ENCODE results near the gene GGA2.
"Not testable (repeated sequence)": the region's sequence is repeated elsewhere in the genome, so short reads cannot be mapped to it uniquely, and the experiment has no call there.

GGA2 gene

GRCh38 chr16:23485841-23486240 lies 24.5 kb downstream of the GGA2 start:
- intact Hi-C loops (cut with DNase I): no loop called here
- DNase-seq: no peak

DNA sequence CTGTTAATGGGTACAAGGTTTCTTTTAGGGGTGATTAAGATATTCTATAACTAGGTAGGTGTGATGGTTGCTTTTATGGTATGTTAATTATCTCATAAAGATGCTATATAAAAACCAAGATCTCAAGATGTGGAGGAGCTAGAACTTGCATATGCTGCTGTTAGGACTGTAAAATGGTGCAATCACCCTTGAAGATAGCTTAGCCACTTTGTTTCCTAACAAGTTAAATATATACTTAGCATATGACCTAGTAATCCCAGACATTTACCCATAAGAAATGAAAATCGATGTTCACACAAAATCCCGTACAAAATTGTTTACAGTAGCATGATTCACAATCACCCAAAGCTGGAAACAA lies 25.1 kb downstream of the GGA2 start:
- intact Hi-C loops (cut with DNase I): no loop called here
- no peak for DNase-seq

GRCh38 chr16:23484510-23485256 lies 25.6 kb downstream of the GGA2 start:
- DNase-seq: no peak
- intact Hi-C loops (cut with DNase I): no loop called here

GRCh38 chr16:23483492-23483891 lies 26.8 kb downstream of the GGA2 start:
- DNase-seq; intact Hi-C loops (cut with DNase I): not testable (repeated sequence)

GRCh38 chr16:23482778-23483177 lies 27.5 kb downstream of the GGA2 start:
- intact Hi-C loops (cut with DNase I): no loop called here
- DNase-seq: peak in 13 of 42 donors; percentile 22 to 56 (median 32)

DNA sequence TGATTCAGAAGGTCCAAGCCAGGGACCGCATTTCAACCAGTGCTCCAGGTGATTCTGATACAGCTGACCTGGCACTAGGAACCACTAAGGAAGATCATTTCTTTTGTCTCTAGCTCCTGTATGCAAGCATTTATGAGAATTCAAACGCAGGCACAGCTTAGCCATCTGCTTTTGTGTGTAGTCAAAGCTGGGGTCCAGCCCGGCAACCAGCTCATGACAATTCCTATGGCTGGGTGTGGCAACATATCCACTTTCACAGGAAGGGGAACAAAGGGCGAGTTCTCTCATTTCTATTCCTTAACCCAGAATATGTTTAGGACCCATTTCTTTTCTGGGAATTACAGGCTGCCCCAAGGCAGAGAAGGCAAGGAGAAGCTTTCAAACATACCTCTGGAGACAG lies 30.0 kb downstream of the GGA2 start:
- intact Hi-C loops (cut with DNase I): no loop called here
- DNase-seq: no peak

DNA sequence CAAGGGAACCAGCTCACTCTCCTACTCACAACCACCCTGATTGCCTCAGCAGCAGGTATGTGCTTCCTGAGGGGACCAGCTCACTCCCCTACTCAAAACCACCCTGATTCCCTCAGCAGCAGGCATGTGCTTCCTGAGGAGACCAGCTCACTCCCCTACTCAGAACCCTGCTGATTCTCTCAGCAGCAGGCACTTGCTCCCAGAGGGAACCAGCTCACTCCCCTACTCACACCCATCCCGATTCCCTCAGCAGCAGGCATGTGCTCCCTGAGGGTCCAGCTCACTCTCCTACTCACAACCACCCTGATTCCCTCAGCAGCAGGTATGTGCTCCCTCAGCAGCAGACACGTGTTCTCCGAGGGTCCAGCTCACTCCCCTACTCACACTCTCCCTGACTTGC lies 31.2 kb downstream of the GGA2 start:
- intact Hi-C loops (cut with DNase I): no loop called here
- no peak for DNase-seq

- intact Hi-C loops (cut with DNase I): no loop called here
- no peak for DNase-seq
Observed at GRCh38 chr16:23478566-23478965, 31.7 kb downstream of the GGA2 start.

DNA sequence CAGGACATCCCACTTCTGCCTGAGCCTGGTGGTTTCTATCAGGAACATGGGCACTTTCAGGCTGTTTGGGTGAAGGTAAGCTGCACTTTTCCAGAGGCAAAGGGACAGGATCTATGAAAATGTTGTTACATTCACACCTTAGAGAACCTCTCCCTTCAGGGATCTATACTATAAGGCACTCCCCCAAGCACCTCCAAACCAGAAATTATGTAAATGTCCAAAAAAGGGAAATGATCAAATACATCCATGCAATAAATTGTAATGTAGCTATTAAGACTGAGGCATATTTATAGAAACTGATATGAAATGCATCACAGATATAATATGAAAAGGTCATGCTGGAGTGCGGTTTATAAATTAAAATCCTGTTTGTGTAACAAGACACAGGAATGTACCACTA lies 34.0 kb downstream of the GGA2 start:
- intact Hi-C loops (cut with DNase I): no loop called here
- no peak for DNase-seq

DNA sequence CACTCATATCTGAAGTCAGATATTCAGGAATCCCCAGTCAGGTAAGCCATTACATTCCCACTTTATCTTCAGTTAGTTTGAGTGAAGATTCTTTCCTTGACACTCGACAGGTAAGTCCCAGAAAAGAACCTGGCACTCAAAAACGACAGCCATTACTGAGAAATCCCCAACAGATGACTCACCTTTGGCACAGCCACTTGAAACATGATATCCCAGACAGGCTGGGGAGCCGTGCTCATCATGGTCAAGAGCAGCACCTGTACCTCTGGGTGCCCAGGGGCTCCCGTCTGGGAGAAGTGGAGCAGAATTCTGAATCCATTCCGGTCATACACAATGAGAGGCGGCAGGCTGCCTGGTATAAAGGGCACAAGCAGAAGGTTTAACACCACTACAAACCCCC lies 40.5 kb downstream of the GGA2 start:
- no peak for DNase-seq
- intact Hi-C loops (cut with DNase I): no loop called here

DNA sequence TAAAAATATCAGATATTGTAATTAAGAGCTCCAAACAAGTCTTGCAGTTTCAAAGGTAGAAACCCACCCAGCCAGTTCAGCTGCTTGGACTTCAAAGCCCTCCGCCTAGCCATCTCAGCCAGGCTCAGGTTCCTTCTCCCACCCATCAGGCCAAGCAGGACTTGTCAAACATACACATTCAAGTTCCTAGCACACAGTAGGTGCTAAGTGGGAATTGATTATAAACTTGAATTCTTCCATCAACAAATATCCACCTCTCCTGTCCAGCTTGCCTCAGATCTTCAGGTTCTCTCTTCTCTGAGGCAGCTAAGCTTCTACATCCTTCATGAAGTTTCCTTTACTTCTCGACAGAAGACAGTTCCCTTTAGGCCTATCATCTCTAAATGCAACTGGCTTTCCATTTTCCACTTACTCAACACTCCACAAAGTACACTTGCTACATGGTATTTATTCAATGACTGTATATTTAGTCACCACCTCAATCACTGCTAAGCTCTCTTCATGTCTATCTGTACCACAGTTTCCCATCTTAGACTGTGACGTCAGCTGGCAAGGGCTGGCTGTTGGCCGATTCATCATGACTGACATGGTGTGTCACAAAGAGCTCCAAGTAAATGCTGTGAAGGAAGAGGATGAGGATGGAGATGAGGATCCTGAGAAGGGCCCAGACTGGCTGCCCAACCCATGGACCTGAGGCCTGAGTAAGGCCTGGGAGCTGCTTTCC lies 44.0 kb downstream of the GGA2 start:
- intact Hi-C loops (cut with DNase I): no loop called here

GRCh38 chr16:23465179-23465578 lies 45.1 kb downstream of the GGA2 start:
- DNase-seq: no peak
- intact Hi-C loops (cut with DNase I): no loop called here

More for the DNA sequence above, 44.0 kb downstream of the GGA2 start:
- peak in 1 of 42 donors; percentile 44 for DNase-seq

DNA sequence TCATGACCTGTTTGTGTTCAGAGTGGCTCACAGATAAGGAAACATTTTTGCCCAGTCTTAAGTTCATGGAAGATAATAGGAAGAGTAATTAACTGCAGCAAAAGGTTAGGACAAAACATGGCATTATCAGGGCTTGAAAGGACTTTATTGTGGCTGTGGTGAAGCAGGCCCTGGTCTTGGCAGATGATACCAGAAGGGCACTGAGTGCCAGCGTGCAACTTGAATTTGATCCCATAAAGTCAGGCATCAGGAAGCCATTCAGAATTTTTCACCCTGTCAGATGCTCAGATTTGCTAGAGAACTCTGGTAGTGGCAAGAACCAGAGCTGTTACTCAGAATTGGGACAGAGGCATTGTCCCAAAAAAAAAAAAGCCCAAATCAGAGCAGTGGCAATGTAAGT lies 46.1 kb downstream of the GGA2 start:
- intact Hi-C loops (cut with DNase I): loop anchor here (5.0 kb wide), 1 partner anchor 93 kb away; the partner anchor contains the start of genes EARS2 and UBFD1
- DNase-seq: peak in 36 of 42 donors; percentile 16 to 80 (median 47)

DNA sequence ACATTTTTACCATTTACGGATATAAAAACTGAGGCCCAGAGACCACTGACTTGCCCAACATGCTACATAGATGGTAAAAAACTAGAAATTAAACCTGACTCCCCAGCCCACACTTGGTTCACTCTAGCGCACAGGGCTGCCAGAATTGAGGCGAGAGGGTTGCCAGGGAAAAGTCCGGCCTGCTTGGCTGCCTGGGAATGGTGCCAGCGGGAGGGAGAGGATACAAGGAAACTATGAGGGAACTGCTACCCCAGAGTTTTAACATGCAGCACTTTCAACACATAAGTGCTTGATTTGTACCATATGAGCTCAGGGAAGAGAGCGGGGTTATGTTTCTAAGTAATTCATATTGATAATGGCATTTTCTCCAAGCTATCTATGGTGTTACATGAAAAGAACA lies 47.3 kb downstream of the GGA2 start:
- intact Hi-C loops (cut with DNase I): loop anchor here (5.0 kb wide), 1 partner anchor 94 kb away; the partner anchor contains the start of genes EARS2 and UBFD1
- peak; percentile 20 to 83 (median 64) for DNase-seq

GRCh38 chr16:23453338-23454052 lies 56.8 kb downstream of the GGA2 start:
- intact Hi-C loops (cut with DNase I): no loop called here
- DNase-seq: no peak

DNA sequence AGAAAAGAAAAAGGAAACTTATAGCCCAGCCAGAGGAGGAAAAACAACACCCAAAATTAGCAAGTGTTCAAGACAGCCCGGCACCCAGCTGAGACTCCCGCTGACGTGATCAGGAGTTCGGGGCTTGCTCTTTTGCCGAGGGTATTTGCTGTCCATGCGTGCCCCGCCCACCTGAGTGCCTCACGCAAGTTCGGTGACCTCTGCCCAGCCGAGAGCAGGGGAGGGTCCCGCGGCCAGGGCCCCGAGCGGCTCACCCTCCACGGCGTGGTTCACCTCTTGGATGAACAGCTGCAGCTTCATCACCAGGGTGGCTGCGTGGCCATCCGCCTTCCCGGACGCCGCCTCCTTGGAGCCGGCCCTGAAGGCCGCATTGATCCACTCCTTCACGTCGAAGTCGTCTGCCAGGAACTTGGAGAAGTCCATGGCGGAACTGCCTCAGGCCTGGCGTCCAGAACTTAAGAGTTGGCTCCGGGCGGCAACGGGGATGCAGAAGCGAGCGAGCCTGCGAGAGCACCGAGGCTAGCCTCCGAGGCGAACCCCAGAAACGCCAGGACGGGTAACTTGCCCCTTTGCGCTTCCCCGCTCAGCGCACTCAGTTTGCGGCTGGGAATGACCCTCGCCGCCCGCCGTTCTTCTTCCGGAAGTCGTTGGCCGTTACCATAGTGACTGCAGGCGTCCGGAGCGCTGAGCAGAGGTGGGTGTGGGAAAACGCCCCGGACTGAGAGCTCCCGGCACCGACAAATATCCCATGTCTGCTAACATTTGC lies 57.5 kb downstream of the GGA2 start, which contains the start of gene COG7:
Gene COG7, minus strand, starts transcription at position 618 of the 766 bp plus-strand sequence. Its CDS starts 195 bp downstream, at position 423.
- intact Hi-C loops (cut with DNase I): no loop called here
- DNase-seq: peak; percentile 71 to 96 (median 90)

DNA sequence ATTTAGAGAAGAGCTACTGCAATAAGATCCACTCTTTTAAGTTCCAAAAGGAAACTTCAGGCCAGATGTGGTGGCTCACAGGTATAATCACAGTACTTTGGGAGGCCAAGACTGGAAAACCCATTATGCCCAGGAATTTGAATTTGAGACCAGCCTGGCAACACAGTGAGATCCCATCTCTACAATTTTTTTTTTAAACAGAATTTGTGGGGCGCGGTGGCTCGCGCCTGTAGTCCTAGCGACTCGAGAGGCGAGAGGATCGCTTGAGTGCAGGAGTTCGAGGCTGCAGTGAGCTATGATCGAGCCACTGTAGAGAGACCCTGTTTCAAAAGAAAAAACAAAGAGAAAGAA lies 58.1 kb downstream of the GGA2 start:
- intact Hi-C loops (cut with DNase I): no loop called here
- DNase-seq: no peak

GRCh38 chr16:23448392-23448791 lies 61.9 kb downstream of the GGA2 start:
- intact Hi-C loops (cut with DNase I): no loop called here
- no peak for DNase-seq

- intact Hi-C loops (cut with DNase I): loop anchor here (10.0 kb wide), 1 partner anchor 543 kb away; no protein-coding TSS in a partner anchor
Observed at GRCh38 chr16:23437542-23437941, 72.8 kb downstream of the GGA2 start.

More at GRCh38 chr16:23437542-23437941, 72.8 kb downstream of the GGA2 start:
- not testable (repeated sequence) for DNase-seq

Data from head of caudate nucleus (tissue), 42 donors.